ENCODE data around the gene GOLGA6B.
"Not testable (repeated sequence)": the region's sequence is repeated elsewhere in the genome, so short reads cannot be mapped to it uniquely, and the experiment has no call there.

The GOLGA6B gene

DNA sequence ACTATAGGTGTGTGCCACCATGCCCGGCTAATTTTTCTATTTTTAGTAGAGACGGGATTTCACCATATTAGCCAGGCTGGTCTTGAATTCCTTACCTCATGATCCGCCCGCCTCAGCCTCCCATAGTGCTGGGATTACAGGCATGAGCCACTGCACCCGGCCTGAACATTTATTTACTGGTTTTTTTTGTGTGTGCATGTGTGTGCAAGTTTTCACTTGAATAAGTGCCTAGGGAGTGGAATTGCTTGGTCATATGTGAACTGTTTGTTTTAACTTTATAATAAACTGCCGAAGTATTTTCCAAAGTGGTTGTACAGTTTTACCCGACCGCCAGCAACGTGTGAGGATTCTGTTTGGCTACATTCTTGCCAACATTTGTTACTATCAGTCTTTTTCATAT is 45.6 kb downstream of the GOLGA6B start:
- no peaks in the 10 kb centered on the region for H3K36me3 ChIP-seq (ENCODE audit: control insufficient read depth, insufficient read depth, low read length)

DNA sequence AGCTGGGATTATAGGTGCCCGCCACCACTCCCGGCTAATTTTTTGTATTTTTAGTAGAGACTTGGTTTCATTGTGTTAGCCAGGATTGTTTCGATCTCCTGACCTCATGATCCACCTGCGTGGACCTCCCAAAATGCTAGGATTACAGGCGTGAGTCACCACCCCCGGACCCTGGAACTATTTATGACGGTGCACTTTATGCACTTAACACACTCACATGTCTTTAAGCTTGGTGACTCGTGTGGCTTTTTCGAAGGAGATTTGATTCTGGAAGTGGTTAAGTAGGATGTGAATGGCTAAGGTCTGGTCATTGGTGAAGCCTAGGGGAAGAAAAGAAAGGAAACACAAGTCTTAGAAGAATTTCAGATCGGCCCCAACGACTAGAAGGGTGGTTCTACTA is 51.8 kb downstream of the GOLGA6B start:
- no peak for TF ChIP-seq CTCF (IDR thresholded peaks at IDR 0.05)
- Histone ChIP-seq H3K36me3 (ENCODE audit: control insufficient read depth, insufficient read depth, low read length) (no peaks in the 10 kb centered on the region), H3K9ac (no peak overlapping the region), H3K9me3 (ENCODE audit: control insufficient read depth, low read length) (no peaks in the 10 kb centered on the region), H3K4me2 (ENCODE audit: low read length) (no peak overlapping the region), H3K79me2 (no peaks in the 10 kb centered on the region), H3K27me3 (ENCODE audit: control insufficient read depth, insufficient read depth, low read length) (no peaks in the 10 kb centered on the region), H2AFZ (no peak overlapping the region), H3K27ac (no peak overlapping the region), H3K4me3 (ENCODE audit: low read depth, low read length) (no peak overlapping the region), H3K4me1 (no peaks in the 10 kb centered on the region)

More for the DNA sequence above, 45.6 kb downstream of the GOLGA6B start:
- no peak overlapping the region for H3K9ac ChIP-seq
- no peak overlapping the region for H3K27ac ChIP-seq
- H2AFZ ChIP-seq, result no peak overlapping the region
- H3K4me2 ChIP-seq (ENCODE audit: low read length), result no peak overlapping the region
- no peaks in the 10 kb centered on the region for H3K9me3 ChIP-seq (ENCODE audit: control insufficient read depth, low read length)
- no peak overlapping the region for H3K4me3 ChIP-seq (ENCODE audit: low read depth, low read length)
- H3K4me1 ChIP-seq, result no peaks in the 10 kb centered on the region
- no peaks in the 10 kb centered on the region for H3K27me3 ChIP-seq (ENCODE audit: control insufficient read depth, insufficient read depth, low read length)
- no peak for TF ChIP-seq CTCF (IDR thresholded peaks at IDR 0.05)
- no peaks in the 10 kb centered on the region for H3K79me2 ChIP-seq

- not testable (repeated sequence) for H3K4me1 ChIP-seq; H3K9me3 ChIP-seq (ENCODE audit: control insufficient read depth, low read length); H3K27ac ChIP-seq; H3K36me3 ChIP-seq (ENCODE audit: control insufficient read depth, insufficient read depth, low read length); H3K27me3 ChIP-seq (ENCODE audit: control insufficient read depth, insufficient read depth, low read length); H3K4me2 ChIP-seq (ENCODE audit: low read length); H3K9ac ChIP-seq; H3K4me3 ChIP-seq (ENCODE audit: low read depth, low read length); H2AFZ ChIP-seq; H3K79me2 ChIP-seq
These were observed 54.2 kb downstream of the GOLGA6B start for GRCh38 chr15:72708551-72709303.
